Neural cell (in vitro differentiated cells): ENCODE data around the gene VBP1.

Experiments used
- EP300 ChIP-seq: fragments of 450-650 bp; conservative IDR thresholded peaks from 2 replicates; pipeline ENCODE4 v1.6.1; 2014; ENCODE audit warnings: antibody characterized with exemption, mild to moderate bottlenecking, moderate library complexity; ENCODE audit not compliant: poor library complexity, severe bottlenecking
- MXI1 ChIP-seq: fragments of 450-650 bp; conservative IDR thresholded peaks from 2 replicates; pipeline ENCODE4 v1.6.1; 2014; ENCODE audit warnings: antibody characterized with exemption, mild to moderate bottlenecking; ENCODE audit not compliant: poor library complexity, severe bottlenecking
- POLR2AphosphoS5 ChIP-seq: IDR thresholded peaks from 2 replicates; pipeline ENCODE4 v1.6.1; 2012
- SMC3 ChIP-seq: fragments of 450-650 bp; conservative IDR thresholded peaks from 2 replicates; pipeline ENCODE4 v1.6.1; 2014; ENCODE audit warnings: antibody characterized with exemption, mild to moderate bottlenecking, moderate library complexity; ENCODE audit not compliant: poor library complexity
- TAF1 ChIP-seq: IDR thresholded peaks from 2 replicates; pipeline ENCODE4 v1.6.1; 2012; ENCODE audit warnings: low read depth
- TF ChIP-seq, protein P1 (sequence below): fragments of 450-650 bp; IDR thresholded peaks from 2 replicates; pipeline ENCODE4 v1.5.1; 2014; ENCODE audit warnings: antibody characterized with exemption, mild to moderate bottlenecking, moderate library complexity; ENCODE audit not compliant: poor library complexity, severe bottlenecking
- TF ChIP-seq, protein P2 (sequence below): IDR thresholded peaks from 2 replicates; pipeline ENCODE4 v1.6.1; 2012; ENCODE audit warnings: borderline replicate concordance

DNA sequence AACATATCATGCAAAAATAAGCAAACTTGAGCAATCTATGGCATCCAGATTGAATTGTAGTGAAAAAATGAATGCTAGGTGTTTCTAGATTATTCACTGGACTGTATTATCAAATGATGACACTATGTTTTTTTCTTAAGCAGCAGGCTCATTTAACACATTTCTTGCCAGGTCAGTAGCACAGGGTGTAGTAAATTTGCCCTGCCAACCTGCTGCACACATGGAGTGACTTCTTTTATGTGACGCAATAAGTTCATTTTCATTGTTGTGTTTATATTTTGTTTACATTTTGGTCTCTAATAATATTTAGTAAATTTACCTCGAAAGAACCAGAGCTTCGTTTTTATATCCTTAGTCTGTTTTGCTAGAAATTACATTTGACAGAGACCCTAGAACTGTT, 9.5 kb downstream of the VBP1 start:
- TF ChIP-seq, protein P1, sequence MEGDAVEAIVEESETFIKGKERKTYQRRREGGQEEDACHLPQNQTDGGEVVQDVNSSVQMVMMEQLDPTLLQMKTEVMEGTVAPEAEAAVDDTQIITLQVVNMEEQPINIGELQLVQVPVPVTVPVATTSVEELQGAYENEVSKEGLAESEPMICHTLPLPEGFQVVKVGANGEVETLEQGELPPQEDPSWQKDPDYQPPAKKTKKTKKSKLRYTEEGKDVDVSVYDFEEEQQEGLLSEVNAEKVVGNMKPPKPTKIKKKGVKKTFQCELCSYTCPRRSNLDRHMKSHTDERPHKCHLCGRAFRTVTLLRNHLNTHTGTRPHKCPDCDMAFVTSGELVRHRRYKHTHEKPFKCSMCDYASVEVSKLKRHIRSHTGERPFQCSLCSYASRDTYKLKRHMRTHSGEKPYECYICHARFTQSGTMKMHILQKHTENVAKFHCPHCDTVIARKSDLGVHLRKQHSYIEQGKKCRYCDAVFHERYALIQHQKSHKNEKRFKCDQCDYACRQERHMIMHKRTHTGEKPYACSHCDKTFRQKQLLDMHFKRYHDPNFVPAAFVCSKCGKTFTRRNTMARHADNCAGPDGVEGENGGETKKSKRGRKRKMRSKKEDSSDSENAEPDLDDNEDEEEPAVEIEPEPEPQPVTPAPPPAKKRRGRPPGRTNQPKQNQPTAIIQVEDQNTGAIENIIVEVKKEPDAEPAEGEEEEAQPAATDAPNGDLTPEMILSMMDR = no peak
- TF ChIP-seq SMC3 = no peak
- TF ChIP-seq, protein P2, sequence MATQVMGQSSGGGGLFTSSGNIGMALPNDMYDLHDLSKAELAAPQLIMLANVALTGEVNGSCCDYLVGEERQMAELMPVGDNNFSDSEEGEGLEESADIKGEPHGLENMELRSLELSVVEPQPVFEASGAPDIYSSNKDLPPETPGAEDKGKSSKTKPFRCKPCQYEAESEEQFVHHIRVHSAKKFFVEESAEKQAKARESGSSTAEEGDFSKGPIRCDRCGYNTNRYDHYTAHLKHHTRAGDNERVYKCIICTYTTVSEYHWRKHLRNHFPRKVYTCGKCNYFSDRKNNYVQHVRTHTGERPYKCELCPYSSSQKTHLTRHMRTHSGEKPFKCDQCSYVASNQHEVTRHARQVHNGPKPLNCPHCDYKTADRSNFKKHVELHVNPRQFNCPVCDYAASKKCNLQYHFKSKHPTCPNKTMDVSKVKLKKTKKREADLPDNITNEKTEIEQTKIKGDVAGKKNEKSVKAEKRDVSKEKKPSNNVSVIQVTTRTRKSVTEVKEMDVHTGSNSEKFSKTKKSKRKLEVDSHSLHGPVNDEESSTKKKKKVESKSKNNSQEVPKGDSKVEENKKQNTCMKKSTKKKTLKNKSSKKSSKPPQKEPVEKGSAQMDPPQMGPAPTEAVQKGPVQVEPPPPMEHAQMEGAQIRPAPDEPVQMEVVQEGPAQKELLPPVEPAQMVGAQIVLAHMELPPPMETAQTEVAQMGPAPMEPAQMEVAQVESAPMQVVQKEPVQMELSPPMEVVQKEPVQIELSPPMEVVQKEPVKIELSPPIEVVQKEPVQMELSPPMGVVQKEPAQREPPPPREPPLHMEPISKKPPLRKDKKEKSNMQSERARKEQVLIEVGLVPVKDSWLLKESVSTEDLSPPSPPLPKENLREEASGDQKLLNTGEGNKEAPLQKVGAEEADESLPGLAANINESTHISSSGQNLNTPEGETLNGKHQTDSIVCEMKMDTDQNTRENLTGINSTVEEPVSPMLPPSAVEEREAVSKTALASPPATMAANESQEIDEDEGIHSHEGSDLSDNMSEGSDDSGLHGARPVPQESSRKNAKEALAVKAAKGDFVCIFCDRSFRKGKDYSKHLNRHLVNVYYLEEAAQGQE = no peak
- no peak for TF ChIP-seq POLR2AphosphoS5
- TF ChIP-seq TAF1 = no peak
- no peak for TF ChIP-seq EP300
- TF ChIP-seq MXI1 = no peak
